Measurements from ENCODE around the gene TEX2. TPM values are rescaled to one million over a fixed set of nuclear protein-coding genes. Genes with fewer than 3 reads are reported as not detected.
"Not testable (repeated sequence)": the region's sequence is repeated elsewhere in the genome, so short reads cannot be mapped to it uniquely, and the experiment has no call there.

Gene TEX2
- polyA plus RNA-seq, 1 of the 3 experiments (the other 2 are of a cell fraction), result 24.0 TPM

- ChIA-PET POLR2A (interaction anchor here (1.5 kb wide), 1 partner anchor 24 kb away, joined by 7 read pairs; no protein-coding TSS in a partner anchor), CTCF (interaction anchor here (1.0 kb wide), 1 partner anchor 21 kb away, joined by 3 read pairs; no protein-coding TSS in a partner anchor)
- peaks cover 6% of the 10 kb centered on the region for H3F3A ChIP-seq (replicated peaks; ENCODE audit: insufficient read depth)
- no peak overlapping the region for H2AFZ ChIP-seq (ENCODE audit: low read depth)
- no peak overlapping the region for H3K4me2 ChIP-seq
- H3K9me2 ChIP-seq, result no peaks in the 10 kb centered on the region
- no peaks in the 10 kb centered on the region for H4K20me1 ChIP-seq (ENCODE audit: insufficient read depth)
- peaks cover 13 to 54% of the 10 kb centered on the region in 2 experiments for H3K36me3 ChIP-seq (replicated peaks in 1 of 2; ENCODE audit: control insufficient read depth in 1 of 2, insufficient read depth in 2 of 2, low read length in 1 of 2)
- no peak for DNase-seq
- peaks cover 0 to 21% of the 10 kb centered on the region in 2 experiments; a peak in 1 of 4 replicates for H3K4me1 ChIP-seq (ENCODE audit: control insufficient read depth in 1 of 2, insufficient read depth in 2 of 2, low read depth in 1 of 2, low read length in 1 of 2)
- no peaks in the 10 kb centered on the region for H3K9me3 ChIP-seq
- no peaks in the 10 kb centered on the region for H3K79me2 ChIP-seq (ENCODE audit: insufficient read depth)
- no peak for TF ChIP-seq USF2 (IDR thresholded peaks at IDR 0.05; ENCODE audit: borderline replicate concordance, low read depth, low read length)
- TF ChIP-seq FOXM1 (IDR thresholded peaks at IDR 0.05; ENCODE audit: low read depth), result no peak
- TF ChIP-seq SIN3A (IDR thresholded peaks at IDR 0.05; ENCODE audit: borderline replicate concordance, low read depth, low read length), result no peak
- no peak for TF ChIP-seq EZH2phosphoT487 (IDR thresholded peaks at IDR 0.05; ENCODE audit: borderline replicate concordance, low read depth)
- no peak for TF ChIP-seq POLR2AphosphoS5 (IDR thresholded peaks at IDR 0.05; ENCODE audit: low read depth, low read length)
- TF ChIP-seq CTCF (IDR thresholded peaks at IDR 0.05), result no peak
- no peak for TF ChIP-seq SMC3 (IDR thresholded peaks at IDR 0.05; ENCODE audit: low read depth, low read length)
- no peak for TF ChIP-seq CHD2 (IDR thresholded peaks at IDR 0.05; ENCODE audit: low read length, partially characterized antibody)
- no peak for TF ChIP-seq ELF1 (IDR thresholded peaks at IDR 0.05)
- TF ChIP-seq ZBTB33 (IDR thresholded peaks at IDR 0.05; ENCODE audit: borderline replicate concordance, low read depth), result no peak
- TF ChIP-seq FOXJ3 (CRISPR knock-in tag; IDR thresholded peaks at IDR 0.05), result no peak
- TF ChIP-seq YY1 (IDR thresholded peaks at IDR 0.05; ENCODE audit: low read depth), result no peak
- TF ChIP-seq IRF3 (IDR thresholded peaks at IDR 0.05; ENCODE audit: low read depth, low read length), result no peak
- no peak for TF ChIP-seq RCOR1 (IDR thresholded peaks at IDR 0.05; ENCODE audit: low read length)
- no peak overlapping the region for H3K9ac ChIP-seq
- no peaks in the 10 kb centered on the region for H3K27me3 ChIP-seq (ENCODE audit: insufficient read depth)
- no peak overlapping the region for H3K27ac ChIP-seq (ENCODE audit: low read depth in 2 of 2, low read length in 1 of 2)
- 94% methylated on average over 4 of the region's 4 CpGs for WGBS (ENCODE audit: low lambda C conversion rate)
- no peak overlapping the region for H3K4me3 ChIP-seq (ENCODE audit: low read depth in 2 of 2, low read length in 1 of 2)
Measured at GRCh38 chr17:64170286-64170685, 92.8 kb downstream of the TEX2 start.

GRCh38 chr17:64167666-64168065 lies 95.4 kb downstream of the TEX2 start:
- POLR2A ChIA-PET, result interaction anchor here (4.5 to 6.2 kb wide), 2 partner anchors 10 to 22 kb away, joined by 26 read pairs; no protein-coding TSS in a partner anchor

More at GRCh38 chr17:64167666-64168065, 95.4 kb downstream of the TEX2 start:
- H3K27ac ChIP-seq (ENCODE audit: low read depth in 2 of 2, low read length in 1 of 2); H3K79me2 ChIP-seq (ENCODE audit: insufficient read depth); H3K9ac ChIP-seq; H2AFZ ChIP-seq (ENCODE audit: low read depth); H3K4me3 ChIP-seq (ENCODE audit: low read depth in 2 of 2, low read length in 1 of 2); H3K4me2 ChIP-seq; H3K9me2 ChIP-seq; H4K20me1 ChIP-seq (ENCODE audit: insufficient read depth); H3F3A ChIP-seq (replicated peaks; ENCODE audit: insufficient read depth); H3K9me3 ChIP-seq; DNase-seq; H3K27me3 ChIP-seq (ENCODE audit: insufficient read depth): not testable (repeated sequence)
- CTCF ChIA-PET, result interaction anchor here (1.0 to 2.7 kb wide), 10 partner anchors 9 to 248 kb away, joined by 3 to 16 read pairs (median 5); no protein-coding TSS in a partner anchor
- Histone ChIP-seq H3K36me3 (replicated peaks in 1 of 2; ENCODE audit: control insufficient read depth in 1 of 2, insufficient read depth in 2 of 2, low read length in 1 of 2) (peaks cover 18 to 50% of the 10 kb centered on the region in 2 experiments), H3K4me1 (ENCODE audit: control insufficient read depth in 1 of 2, insufficient read depth in 2 of 2, low read depth in 1 of 2, low read length in 1 of 2) (peaks cover 0 to 22% of the 10 kb centered on the region in 2 experiments; a peak in 1 of 4 replicates)
- WGBS (ENCODE audit: low lambda C conversion rate), result 98% methylated on average over 3 of the region's 3 CpGs
